Tibial nerve (tissue), 4 donors: Measurements from ENCODE around the gene CSNK1G2. TPM values are rescaled to one million over a fixed set of nuclear protein-coding genes. Genes with fewer than 3 reads are reported as not detected.

Experiments used
- DNase-seq, 2 donors: peaks; one replicate each; pipeline ENCODE4 v3.0.0-alpha.2; 2019; ENCODE audit warnings: low spot score in 2 of 2
- H3K27ac ChIP-seq, 4 donors: fragments of 200-600 bp; sonication (generic) in 3 of 4; one replicate each; pipeline ENCODE4 v1.5.1; 2017 to 2019; ENCODE audit warnings: mild to moderate bottlenecking in 1 of 4
- H3K27me3 ChIP-seq, 2 donors: fragments of 200-600 bp; sonication (generic) in 1 of 2; one replicate each; pipeline versions ENCODE4 v1.5.1 to v1.6.0; 2017 to 2019
- H3K36me3 ChIP-seq, 3 donors: fragments of 200-600 bp; sonication (generic); one replicate each; pipeline ENCODE4 v1.5.1; 2018 to 2019
- H3K4me1 ChIP-seq, 4 donors: fragments of 200-600 bp; sonication (generic) in 3 of 4; one replicate each; pipeline ENCODE4 v1.5.1; 2017 to 2019
- H3K4me3 ChIP-seq, 4 donors: fragments of 200-600 bp; sonication (generic) in 3 of 4; one replicate each; pipeline ENCODE4 v1.5.1; 2017 to 2019; ENCODE audit warnings: mild to moderate bottlenecking in 1 of 4, moderate library complexity in 1 of 4
- H3K9me3 ChIP-seq, 4 donors: fragments of 200-600 bp; sonication (generic) in 3 of 4; one replicate each; pipeline ENCODE4 v1.5.1; 2017 to 2019
- CTCF ChIP-seq, 5 experiments: fragments of 200-600 bp in 3 of 5; fragments of 450-650 bp in 2 of 5; sonication (generic) in 3 of 5; IDR thresholded peaks; one replicate each; pipeline ENCODE4 v1.5.1; 2016 to 2019; ENCODE audit warnings: antibody characterized with exemption in 5 of 5, mild to moderate bottlenecking in 3 of 5, moderate library complexity in 2 of 5
- EP300 ChIP-seq, 2 donors: sonication (generic); formaldehyde crosslinking; IDR thresholded peaks; one replicate each; pipeline ENCODE4 v1.6.1; 2017; ENCODE audit warnings: antibody characterized with exemption in 2 of 2, mild to moderate bottlenecking in 1 of 2
- POLR2A ChIP-seq, 2 donors: fragments of 450-650 bp; IDR thresholded peaks; one replicate each; pipeline ENCODE4 v1.6.1; 2017; ENCODE audit warnings: antibody characterized with exemption in 2 of 2, mild to moderate bottlenecking in 2 of 2, moderate library complexity in 2 of 2
- WGBS, 2 donors: methylation state at CpG; one replicate each; pipeline ENCODE4 v1.1.5; 2018; 5-methylcytosine and 5-hydroxymethylcytosine counted together
- total RNA-seq, 4 donors: library from RNA; depleted of rRNA; stranded (reverse); fragments of >200 nt; gene quantifications; one replicate each; pipeline ENCODE4 v1.1.0, GENCODE V29; 2016

Gene CSNK1G2
- total RNA-seq, 4 donors from 2014 or later: 38.9 to 132 (median 55.6) TPM

GRCh38 chr19:1974381-1975161 lies 33.6 kb downstream of the CSNK1G2 start:
- H3K27ac ChIP-seq: no peak overlapping the region
- H3K4me1 ChIP-seq: no peaks in the 10 kb centered on the region
- no peak for DNase-seq
- WGBS, 2 donors: 76 to 92% methylated on average over 14 to 17 of the region's 28 CpGs
- H3K36me3 ChIP-seq: peaks cover 0 to 73% (median 8%) of the 10 kb centered on the region in 3 donors
- TF ChIP-seq CTCF (IDR thresholded peaks at IDR 0.05) (no peak), POLR2A (IDR thresholded peaks at IDR 0.05) (no peak), EP300 (IDR thresholded peaks at IDR 0.05) (no peak)
- H3K4me3 ChIP-seq: no peak overlapping the region
- H3K9me3 ChIP-seq: no peaks in the 10 kb centered on the region
- no peaks in the 10 kb centered on the region for H3K27me3 ChIP-seq

GRCh38 chr19:1975162-1975480 lies 34.1 kb downstream of the CSNK1G2 start:
- Histone ChIP-seq H3K4me3 (no peak overlapping the region), H3K9me3 (no peaks in the 10 kb centered on the region), H3K27ac (no peak overlapping the region), H3K36me3 (peaks cover 0 to 73% (median 14%) of the 10 kb centered on the region in 3 donors), H3K4me1 (peaks cover 0 to 5% (median under 1%) of the 10 kb centered on the region in 4 donors), H3K27me3 (no peaks in the 10 kb centered on the region)
- 78 to 89% methylated on average over 15 to 20 of the region's 20 CpGs for WGBS, 2 donors
- TF ChIP-seq EP300 (IDR thresholded peaks at IDR 0.05): no peak
- TF ChIP-seq CTCF (IDR thresholded peaks at IDR 0.05): no peak
- no peak for TF ChIP-seq POLR2A (IDR thresholded peaks at IDR 0.05)
- no peak for DNase-seq

- Histone ChIP-seq H3K36me3 (peaks cover 0 to 79% (median 21%) of the 10 kb centered on the region in 3 donors), H3K9me3 (no peaks in the 10 kb centered on the region), H3K27ac (no peak overlapping the region), H3K4me3 (no peak overlapping the region), H3K27me3 (no peaks in the 10 kb centered on the region), H3K4me1 (peaks cover 0 to 19% (median 3%) of the 10 kb centered on the region in 4 donors)
- no peak for TF ChIP-seq EP300 (IDR thresholded peaks at IDR 0.05)
- no peak for TF ChIP-seq CTCF (IDR thresholded peaks at IDR 0.05)
- no peak for TF ChIP-seq POLR2A (IDR thresholded peaks at IDR 0.05)
- 75 to 88% methylated on average over 4 to 9 of the region's 15 CpGs for WGBS, 2 donors
- DNase-seq: no peak
Measured at GRCh38 chr19:1977120-1977519, 36.1 kb downstream of the CSNK1G2 start.

GRCh38 chr19:1978346-1978894 lies 37.4 kb downstream of the CSNK1G2 start:
- 95 to 98% methylated on average over 13 to 41 of the region's 51 CpGs for WGBS, 2 donors
- peaks cover 0 to 19% (median 3%) of the 10 kb centered on the region in 4 donors for H3K4me1 ChIP-seq
- no peak for DNase-seq
- no peak overlapping the region for H3K4me3 ChIP-seq
- no peaks in the 10 kb centered on the region for H3K9me3 ChIP-seq
- no peak overlapping the region for H3K27ac ChIP-seq
- peaks cover 0 to 90% (median 21%) of the 10 kb centered on the region in 3 donors for H3K36me3 ChIP-seq
- no peaks in the 10 kb centered on the region for H3K27me3 ChIP-seq
- TF ChIP-seq CTCF (IDR thresholded peaks at IDR 0.05) (no peak), POLR2A (IDR thresholded peaks at IDR 0.05) (no peak), EP300 (IDR thresholded peaks at IDR 0.05) (no peak)

GRCh38 chr19:1979017-1979416 lies 38.0 kb downstream of the CSNK1G2 start:
- TF ChIP-seq CTCF (IDR thresholded peaks at IDR 0.05) (no peak), EP300 (IDR thresholded peaks at IDR 0.05) (no peak), POLR2A (IDR thresholded peaks at IDR 0.05) (no peak)
- no peak for DNase-seq
- WGBS, 2 donors: 96 to 98% methylated on average over 31 to 38 of the region's 43 CpGs
- H3K4me3 ChIP-seq: no peak overlapping the region
- H3K27ac ChIP-seq: no peak overlapping the region
- no peaks in the 10 kb centered on the region for H3K27me3 ChIP-seq
- peaks cover 0 to 19% (median 3%) of the 10 kb centered on the region in 4 donors for H3K4me1 ChIP-seq
- H3K9me3 ChIP-seq: no peaks in the 10 kb centered on the region
- H3K36me3 ChIP-seq: peaks cover 0 to 94% (median 21%) of the 10 kb centered on the region in 3 donors
